ACC112 (cell line): ENCODE measurements around the gene PHAF1.

Experiments
- H2AFZ ChIP-seq: fragments of 200-600 bp; sonication (generic); one replicate; pipeline ENCODE4 v1.6.0; 2017; ENCODE audit warnings: antibody characterized with exemption, low read length; ENCODE audit not compliant: unreplicated experiment
- H3K27ac ChIP-seq: fragments of 200-600 bp; sonication (generic); 2 replicates; pipeline ENCODE4 v1.5.1; 2014; ENCODE audit warnings: low read depth, mild to moderate bottlenecking, antibody characterized with exemption, low read length, moderate library complexity
- H3K27me3 ChIP-seq: fragments of 200-600 bp; sonication (generic); 2 replicates; pipeline ENCODE4 v1.6.1; 2014; ENCODE audit warnings: mild to moderate bottlenecking, antibody characterized with exemption, low read length, moderate library complexity, mixed read lengths; ENCODE audit not compliant: insufficient read depth
- H3K36me3 ChIP-seq: fragments of 200-600 bp; sonication (generic); 2 replicates; pipeline ENCODE4 v1.6.1; 2016; ENCODE audit warnings: mild to moderate bottlenecking, antibody characterized with exemption, low read length, moderate library complexity, mixed read lengths; ENCODE audit not compliant: insufficient read depth
- H3K4me1 ChIP-seq: fragments of 200-600 bp; sonication (generic); one replicate; pipeline ENCODE4 v1.6.1; 2016; ENCODE audit warnings: low read length, mixed read lengths; ENCODE audit not compliant: insufficient read depth, unreplicated experiment, control insufficient read depth
- H3K4me3 ChIP-seq: fragments of 200-600 bp; sonication (generic); 2 replicates; pipeline ENCODE4 v1.5.1; 2014; ENCODE audit warnings: mild to moderate bottlenecking, low read depth, low read length
- H3K79me2 ChIP-seq: fragments of 200-600 bp; sonication (generic); one replicate; pipeline ENCODE4 v1.6.0; 2016; ENCODE audit warnings: low read length; ENCODE audit not compliant: control insufficient read depth, unreplicated experiment, insufficient read depth

The PHAF1 gene

GRCh38 chr16:67188798-67189197 is 79.1 kb downstream of the PHAF1 start:
- no peaks in the 10 kb centered on the region for H3K27me3 ChIP-seq
- no peaks in the 10 kb centered on the region for H3K36me3 ChIP-seq
- no peak overlapping the region for H2AFZ ChIP-seq
- peaks cover 18% of the 10 kb centered on the region for H3K79me2 ChIP-seq
- H3K4me3 ChIP-seq = no peak overlapping the region
- H3K4me1 ChIP-seq = peaks cover 29% of the 10 kb centered on the region
- no peak overlapping the region for H3K27ac ChIP-seq

GRCh38 chr16:67190041-67190440 is 80.3 kb downstream of the PHAF1 start, which contains the start of gene EXOC3L1:
Gene EXOC3L1 (minus strand): TSS chr16:67190136. CDS start chr16:67189676, 460 bp downstream.
- H3K4me1 ChIP-seq = peaks cover 35% of the 10 kb centered on the region
- peaks cover 27% of the 10 kb centered on the region for H3K79me2 ChIP-seq
- H3K27ac ChIP-seq = no peak within 1 kb of the TSS
- H3K4me3 ChIP-seq = no peak within 1 kb of the TSS
- H3K36me3 ChIP-seq = peaks cover 11% of the 10 kb centered on the region; the same call in 1 of the 2 replicates
- H2AFZ ChIP-seq = no peak within 1 kb of the TSS
- no peaks in the 10 kb centered on the region for H3K27me3 ChIP-seq

GRCh38 chr16:67190448-67191399 is 81.0 kb downstream of the PHAF1 start:
- H3K36me3 ChIP-seq = peaks cover 11% of the 10 kb centered on the region; the same call in 1 of the 2 replicates
- no peak overlapping the region for H2AFZ ChIP-seq
- peaks cover 34% of the 10 kb centered on the region for H3K4me1 ChIP-seq
- no peak overlapping the region for H3K4me3 ChIP-seq
- H3K27ac ChIP-seq = no peak overlapping the region
- no peaks in the 10 kb centered on the region for H3K27me3 ChIP-seq
- H3K79me2 ChIP-seq = peaks cover 31% of the 10 kb centered on the region

- Histone ChIP-seq H3K4me1 (peaks cover 26% of the 10 kb centered on the region), H3K27me3 (no peaks in the 10 kb centered on the region), H3K4me3 (peak overlapping the region; percentile 96), H3K79me2 (peaks cover 36% of the 10 kb centered on the region), H3K36me3 (peaks cover 17% of the 10 kb centered on the region; the same call in 1 of the 2 replicates), H2AFZ (no peak overlapping the region), H3K27ac (no peak overlapping the region)
Measured at GRCh38 chr16:67191411-67191994, 81.8 kb downstream of the PHAF1 start.

- H3K4me1 ChIP-seq = peaks cover 20% of the 10 kb centered on the region
- no peaks in the 10 kb centered on the region for H3K27me3 ChIP-seq
- H3K36me3 ChIP-seq = peaks cover 19% of the 10 kb centered on the region; the same call in 1 of the 2 replicates
- H3K27ac ChIP-seq = peak within 1 kb of the TSS; percentile 46
- H3K4me3 ChIP-seq = peak within 1 kb of the TSS; percentile 96
- peak within 1 kb of the TSS; percentile 21 for H2AFZ ChIP-seq
- peaks cover 36% of the 10 kb centered on the region for H3K79me2 ChIP-seq
Measured at GRCh38 chr16:67191995-67192681, 82.4 kb downstream of the PHAF1 start, which contains the start of gene E2F4. Gene E2F4 (plus strand): TSS chr16:67192155. CDS start chr16:67192228, 73 bp downstream.

GRCh38 chr16:67192781-67193361 is 83.1 kb downstream of the PHAF1 start:
- no peak overlapping the region for H2AFZ ChIP-seq
- no peaks in the 10 kb centered on the region for H3K27me3 ChIP-seq
- peaks cover 20% of the 10 kb centered on the region for H3K4me1 ChIP-seq
- peak overlapping the region; percentile 46 for H3K27ac ChIP-seq
- peaks cover 21% of the 10 kb centered on the region; the same call in 1 of the 2 replicates for H3K36me3 ChIP-seq
- peak overlapping the region; percentile 96 for H3K4me3 ChIP-seq
- peaks cover 36% of the 10 kb centered on the region for H3K79me2 ChIP-seq

GRCh38 chr16:67193536-67193935 is 83.8 kb downstream of the PHAF1 start:
- H3K27me3 ChIP-seq = no peaks in the 10 kb centered on the region
- H3K4me1 ChIP-seq = peaks cover 20% of the 10 kb centered on the region
- no peak overlapping the region for H2AFZ ChIP-seq
- no peak overlapping the region for H3K27ac ChIP-seq
- H3K36me3 ChIP-seq = peaks cover 24% of the 10 kb centered on the region; the same call in 1 of the 2 replicates
- peaks cover 36% of the 10 kb centered on the region for H3K79me2 ChIP-seq
- H3K4me3 ChIP-seq = peak overlapping the region; percentile 96

- Histone ChIP-seq H2AFZ (no peak overlapping the region), H3K36me3 (peaks cover 24% of the 10 kb centered on the region; the same call in 1 of the 2 replicates), H3K27ac (no peak overlapping the region), H3K4me3 (peak overlapping the region; percentile 96; the same call in 1 of the 2 replicates), H3K79me2 (peaks cover 36% of the 10 kb centered on the region), H3K4me1 (peaks cover 20% of the 10 kb centered on the region), H3K27me3 (no peaks in the 10 kb centered on the region)
Measured at GRCh38 chr16:67194260-67194659, 84.5 kb downstream of the PHAF1 start.

- peaks cover 25% of the 10 kb centered on the region; the same call in 1 of the 2 replicates for H3K36me3 ChIP-seq
- H3K4me3 ChIP-seq = no peak overlapping the region
- no peak overlapping the region for H3K27ac ChIP-seq
- H3K79me2 ChIP-seq = peaks cover 36% of the 10 kb centered on the region
- H3K27me3 ChIP-seq = no peaks in the 10 kb centered on the region
- no peak overlapping the region for H2AFZ ChIP-seq
- H3K4me1 ChIP-seq = peaks cover 20% of the 10 kb centered on the region
Measured at GRCh38 chr16:67195676-67196075, 85.9 kb downstream of the PHAF1 start.

GRCh38 chr16:67196881-67197280 is 87.1 kb downstream of the PHAF1 start:
- peaks cover 16% of the 10 kb centered on the region for H3K4me1 ChIP-seq

More at GRCh38 chr16:67196881-67197280, 87.1 kb downstream of the PHAF1 start:
- Histone ChIP-seq H3K4me3 (no peak overlapping the region), H3K79me2 (peaks cover 36% of the 10 kb centered on the region), H2AFZ (no peak overlapping the region), H3K27me3 (no peaks in the 10 kb centered on the region), H3K27ac (no peak overlapping the region), H3K36me3 (peaks cover 26% of the 10 kb centered on the region; the same call in 1 of the 2 replicates)
